Measurements from ENCODE around the gene ZFP14.
"Not testable (repeated sequence)": the region's sequence is repeated elsewhere in the genome, so short reads cannot be mapped to it uniquely, and the experiment has no call there.

Gene ZFP14

DNA sequence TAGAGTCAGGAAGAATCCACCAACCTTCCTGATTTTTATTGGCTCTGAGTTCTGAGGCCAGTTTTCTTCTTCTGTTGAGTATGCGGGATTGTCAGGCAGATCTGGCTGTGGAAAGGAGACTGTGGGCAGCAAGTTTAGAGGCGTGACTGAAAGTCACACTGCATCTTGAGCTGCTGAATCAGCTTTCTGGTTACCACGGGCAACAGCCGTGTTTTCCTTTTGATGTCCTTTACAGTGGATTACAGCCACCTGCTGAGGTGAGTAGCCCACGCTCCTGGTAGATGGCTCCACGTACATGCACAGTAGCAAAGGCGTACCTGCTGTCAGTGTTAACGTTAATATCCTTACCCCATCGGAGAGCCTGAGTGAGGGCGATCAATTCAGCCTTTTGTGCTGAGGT, 52.4 kb downstream of the ZFP14 start:
- H3K4me1 ChIP-seq (ENCODE audit: control insufficient read depth, insufficient read depth, low read length); H3K9ac ChIP-seq (ENCODE audit: low read depth, low read length); H3K9me3 ChIP-seq (ENCODE audit: control insufficient read depth, insufficient read depth, low read length); H3K4me3 ChIP-seq (ENCODE audit: low read depth, low read length); H3K27me3 ChIP-seq (ENCODE audit: control insufficient read depth, insufficient read depth, low read length): not testable (repeated sequence)
- H3K36me3 ChIP-seq (ENCODE audit: control insufficient read depth, insufficient read depth, low read length): peaks cover 42% of the 10 kb centered on the region

- H3K27me3 ChIP-seq (ENCODE audit: control insufficient read depth, insufficient read depth, low read length); H3K4me3 ChIP-seq (ENCODE audit: low read depth, low read length); H3K4me1 ChIP-seq (ENCODE audit: control insufficient read depth, insufficient read depth, low read length); H3K9ac ChIP-seq (ENCODE audit: low read depth, low read length); H3K9me3 ChIP-seq (ENCODE audit: control insufficient read depth, insufficient read depth, low read length); H3K36me3 ChIP-seq (ENCODE audit: control insufficient read depth, insufficient read depth, low read length): not testable (repeated sequence)
These were observed 63.8 kb downstream of the ZFP14 start for GRCh38 chr19:36315164-36315563.

DNA sequence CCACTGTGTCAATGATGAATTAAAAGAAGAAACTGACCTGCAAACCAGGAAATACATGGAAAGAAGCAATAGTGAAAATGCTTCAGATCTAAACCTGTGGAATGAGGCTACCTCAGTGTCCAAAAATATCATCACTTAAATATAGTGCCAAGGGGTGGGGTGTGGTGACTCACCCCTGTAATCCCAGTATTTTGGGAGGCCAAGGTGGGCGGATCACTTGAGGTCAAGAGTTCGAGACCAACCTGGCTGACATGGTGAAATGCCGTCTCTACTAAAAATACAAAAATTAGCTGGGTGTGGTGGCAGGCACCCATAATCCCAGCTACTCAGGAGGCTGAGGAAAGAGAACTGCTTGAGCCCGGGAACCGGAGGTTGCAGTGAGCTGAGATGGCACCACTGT, 64.9 kb downstream of the ZFP14 start:
- not testable (repeated sequence) for H3K36me3 ChIP-seq (ENCODE audit: control insufficient read depth, insufficient read depth, low read length)

DNA sequence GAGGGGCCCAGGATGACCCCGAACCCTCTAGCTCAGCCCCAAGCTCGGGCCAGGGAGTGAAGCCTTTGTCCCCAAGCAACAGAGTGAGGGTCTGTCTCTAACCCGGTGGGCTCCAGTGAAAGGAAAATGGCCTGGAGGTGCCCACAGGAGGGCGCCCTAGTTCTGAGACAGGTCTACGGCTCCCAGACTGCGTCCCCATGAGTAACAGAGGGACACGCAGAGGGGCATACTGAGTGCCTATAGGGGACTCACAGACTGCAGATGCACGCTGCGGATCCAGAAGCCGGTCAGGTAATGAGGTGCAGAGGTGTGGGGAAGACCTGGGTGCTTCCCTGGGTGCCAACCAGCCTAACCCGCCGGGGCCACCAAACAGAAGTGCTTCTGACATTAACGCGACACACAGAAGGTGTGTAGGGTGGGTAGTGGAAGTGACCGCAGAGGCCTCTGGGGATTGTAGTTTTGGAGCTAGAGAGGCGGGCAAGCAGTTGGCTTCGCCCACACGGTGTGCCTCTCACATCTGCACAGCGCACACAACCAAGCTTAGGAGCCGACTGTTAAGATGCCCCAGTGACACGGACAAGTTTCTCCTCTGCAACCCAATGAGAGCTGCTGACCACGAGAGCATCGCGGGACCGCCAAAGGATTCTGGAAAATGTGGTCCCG, 67.8 kb downstream of the ZFP14 start:
- not testable (repeated sequence) for H3K9me3 ChIP-seq (ENCODE audit: control insufficient read depth, insufficient read depth, low read length); H3K4me1 ChIP-seq (ENCODE audit: control insufficient read depth, insufficient read depth, low read length); H3K4me3 ChIP-seq (ENCODE audit: low read depth, low read length); H3K36me3 ChIP-seq (ENCODE audit: control insufficient read depth, insufficient read depth, low read length); H3K9ac ChIP-seq (ENCODE audit: low read depth, low read length); H3K27me3 ChIP-seq (ENCODE audit: control insufficient read depth, insufficient read depth, low read length)

More for the DNA sequence above, 64.9 kb downstream of the ZFP14 start:
- H3K27me3 ChIP-seq (ENCODE audit: control insufficient read depth, insufficient read depth, low read length); H3K4me3 ChIP-seq (ENCODE audit: low read depth, low read length); H3K9ac ChIP-seq (ENCODE audit: low read depth, low read length); H3K4me1 ChIP-seq (ENCODE audit: control insufficient read depth, insufficient read depth, low read length); H3K9me3 ChIP-seq (ENCODE audit: control insufficient read depth, insufficient read depth, low read length): not testable (repeated sequence)

GRCh38 chr19:36310416-36310990, 68.5 kb downstream of the ZFP14 start:
- H3K27me3 ChIP-seq (ENCODE audit: control insufficient read depth, insufficient read depth, low read length); H3K4me1 ChIP-seq (ENCODE audit: control insufficient read depth, insufficient read depth, low read length); H3K9me3 ChIP-seq (ENCODE audit: control insufficient read depth, insufficient read depth, low read length); H3K4me3 ChIP-seq (ENCODE audit: low read depth, low read length); H3K9ac ChIP-seq (ENCODE audit: low read depth, low read length); H3K36me3 ChIP-seq (ENCODE audit: control insufficient read depth, insufficient read depth, low read length): not testable (repeated sequence)

DNA sequence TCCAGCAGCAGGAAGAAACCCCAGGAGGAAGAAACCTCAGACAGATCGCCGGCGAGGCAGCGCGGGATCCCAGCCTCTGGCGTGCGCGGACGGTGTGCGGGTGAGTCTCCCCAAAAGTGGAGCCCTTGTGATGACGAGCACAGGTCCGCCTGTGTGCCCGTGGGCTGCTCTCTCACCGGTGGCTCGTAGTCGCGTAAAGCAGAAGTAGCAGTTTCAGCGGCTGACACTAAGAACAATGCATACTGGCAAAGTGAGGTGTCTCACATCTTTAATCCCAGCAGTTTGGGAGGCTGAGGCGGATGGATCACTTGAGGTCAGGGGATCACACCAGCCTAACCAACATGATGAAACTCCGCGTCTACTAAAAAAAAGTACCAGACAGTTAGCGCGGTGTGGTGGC, 69.2 kb downstream of the ZFP14 start:
- not testable (repeated sequence) for H3K27me3 ChIP-seq (ENCODE audit: control insufficient read depth, insufficient read depth, low read length); H3K36me3 ChIP-seq (ENCODE audit: control insufficient read depth, insufficient read depth, low read length); H3K4me3 ChIP-seq (ENCODE audit: low read depth, low read length); H3K9ac ChIP-seq (ENCODE audit: low read depth, low read length); H3K9me3 ChIP-seq (ENCODE audit: control insufficient read depth, insufficient read depth, low read length); H3K4me1 ChIP-seq (ENCODE audit: control insufficient read depth, insufficient read depth, low read length)

GRCh38 chr19:36309309-36309708, 69.7 kb downstream of the ZFP14 start:
- H3K36me3 ChIP-seq (ENCODE audit: control insufficient read depth, insufficient read depth, low read length); H3K27me3 ChIP-seq (ENCODE audit: control insufficient read depth, insufficient read depth, low read length); H3K9me3 ChIP-seq (ENCODE audit: control insufficient read depth, insufficient read depth, low read length); H3K4me1 ChIP-seq (ENCODE audit: control insufficient read depth, insufficient read depth, low read length); H3K4me3 ChIP-seq (ENCODE audit: low read depth, low read length); H3K9ac ChIP-seq (ENCODE audit: low read depth, low read length): not testable (repeated sequence)

DNA sequence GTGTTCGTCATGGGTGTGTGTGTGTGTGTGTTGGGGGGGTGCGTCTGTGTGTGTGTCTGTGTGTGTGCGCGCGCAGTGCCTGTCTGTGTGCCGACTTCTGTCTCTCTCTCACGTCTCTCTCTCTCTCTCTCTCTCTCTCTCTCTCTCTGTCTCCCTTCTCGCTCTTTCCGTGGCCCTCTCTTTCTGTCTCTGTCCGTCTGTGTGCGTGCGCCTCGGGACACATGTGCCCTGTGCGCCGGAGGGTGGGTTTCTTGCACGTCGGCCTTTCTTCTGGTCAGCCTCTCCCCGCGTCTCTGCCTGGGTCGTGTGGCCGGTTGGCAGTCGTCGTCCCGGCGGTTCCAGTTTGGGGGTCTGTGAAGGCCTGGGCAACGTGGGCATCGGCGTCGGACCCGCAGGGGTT, 86.7 kb downstream of the ZFP14 start:
- not testable (repeated sequence) for H3K9ac ChIP-seq (ENCODE audit: low read depth, low read length); H3K9me3 ChIP-seq (ENCODE audit: control insufficient read depth, insufficient read depth, low read length); H3K4me1 ChIP-seq (ENCODE audit: control insufficient read depth, insufficient read depth, low read length); H3K36me3 ChIP-seq (ENCODE audit: control insufficient read depth, insufficient read depth, low read length); H3K4me3 ChIP-seq (ENCODE audit: low read depth, low read length); H3K27me3 ChIP-seq (ENCODE audit: control insufficient read depth, insufficient read depth, low read length)

Data from iPS-15b (cell line).